ENCODE results near the gene CACNA1F.

The CACNA1F gene

DNA sequence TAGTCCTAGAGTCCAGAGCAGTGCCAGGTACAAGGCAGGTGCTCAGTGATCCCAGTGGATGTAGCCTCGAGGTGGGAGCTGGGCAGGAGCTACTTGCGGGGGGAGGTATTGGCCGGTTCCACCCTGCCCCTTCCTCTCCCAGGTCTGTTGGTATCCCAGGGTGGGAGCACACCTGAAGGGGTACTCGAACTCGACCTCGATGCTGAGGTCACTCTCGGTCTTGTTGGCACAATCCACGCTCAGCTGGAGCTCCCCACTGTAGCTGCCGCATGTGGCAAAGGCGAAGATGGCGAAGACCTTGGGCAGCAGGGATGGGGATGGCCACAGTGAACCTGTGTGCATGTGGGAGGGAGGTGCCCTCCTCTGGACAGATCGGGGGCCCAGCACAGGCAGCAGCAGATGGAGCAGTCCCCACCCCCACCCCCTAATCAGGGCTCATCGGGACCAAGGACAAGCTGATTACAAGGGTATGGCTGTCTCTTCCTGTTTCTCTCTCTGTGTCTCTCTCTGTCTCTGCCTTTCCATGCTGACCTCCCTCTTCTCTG lies 35.5 kb downstream of the CACNA1F start:
- POLR2A ChIA-PET = no interaction called here
- TF ChIP-seq CTCF (IDR thresholded peaks at IDR 0.05; ENCODE audit: insufficient read depth, low read length, missing control alignments) = no peak
- CTCF ChIA-PET = no interaction called here
- no peak overlapping the region for H3K4me3 ChIP-seq (ENCODE audit: low read depth, low read length)
- DNase-seq (ENCODE audit: low read depth, low spot score) = no peak

- POLR2A ChIA-PET = no interaction called here
- H3K4me3 ChIP-seq (ENCODE audit: low read depth, low read length) = no peak overlapping the region
- no peak for TF ChIP-seq CTCF (IDR thresholded peaks at IDR 0.05; ENCODE audit: insufficient read depth, low read length, missing control alignments)
- DNase-seq (ENCODE audit: low read depth, low spot score) = no peak
- CTCF ChIA-PET = interaction anchor here (0.8 to 2.3 kb wide), 11 partner anchors 8 to 645 kb away, joined by 3 to 8 read pairs (median 3); partner anchors contain the start of gene CCDC22
Measured at GRCh38 chrX:49193542-49193964, 39.6 kb downstream of the CACNA1F start.

- H3K4me3 ChIP-seq (ENCODE audit: low read depth, low read length) = no peak overlapping the region
- POLR2A ChIA-PET = no interaction called here
- DNase-seq (ENCODE audit: low read depth, low spot score) = no peak
- CTCF ChIA-PET = interaction anchor here (0.8 to 2.3 kb wide), 20 partner anchors 8 to 728 kb away, joined by 3 to 8 read pairs (median 3); partner anchors contain the start of genes CCDC22 and SYP
- TF ChIP-seq CTCF (IDR thresholded peaks at IDR 0.05; ENCODE audit: insufficient read depth, low read length, missing control alignments) = peak; percentile 45
Measured at GRCh38 chrX:49192722-49193328, 40.3 kb downstream of the CACNA1F start.

DNA sequence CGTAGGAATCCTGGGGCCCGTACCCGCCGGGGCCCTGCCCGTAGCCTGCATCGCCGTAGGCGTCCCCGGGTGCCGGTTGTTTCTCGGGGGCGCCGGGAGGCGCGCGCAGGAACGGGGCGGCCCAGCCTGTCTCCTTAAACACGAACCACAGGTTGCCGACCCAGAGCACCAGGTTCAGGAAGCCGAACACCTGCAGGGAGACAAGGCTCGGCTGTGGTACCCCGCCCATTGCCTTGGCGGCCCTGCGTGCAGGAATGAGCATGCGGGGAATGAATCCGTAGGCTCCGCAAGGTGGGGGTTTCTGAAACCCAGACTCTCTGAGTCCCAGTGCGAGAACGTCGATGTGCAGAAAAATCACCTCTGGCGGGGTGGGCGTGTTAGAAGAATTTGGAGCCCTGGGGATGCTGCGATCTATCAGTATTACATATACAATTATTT lies 41.5 kb downstream of the CACNA1F start:
- POLR2A ChIA-PET = interaction anchor here (0.7 kb wide), 1 partner anchor 28 kb away, joined by 4 read pairs; no protein-coding TSS in a partner anchor
- no peak for TF ChIP-seq CTCF (IDR thresholded peaks at IDR 0.05; ENCODE audit: insufficient read depth, low read length, missing control alignments)
- CTCF ChIA-PET = interaction anchor here (0.8 to 2.3 kb wide), 6 partner anchors 9 to 647 kb away, joined by 3 to 8 read pairs (median 6); partner anchors contain the start of gene SYP
- H3K4me3 ChIP-seq (ENCODE audit: low read depth, low read length) = peak overlapping the region; percentile 71
- DNase-seq (ENCODE audit: low read depth, low spot score) = no peak

- no peak for TF ChIP-seq CTCF (IDR thresholded peaks at IDR 0.05; ENCODE audit: insufficient read depth, low read length, missing control alignments)
- POLR2A ChIA-PET = interaction anchor here (0.5 to 1.2 kb wide), 5 partner anchors 27 to 544 kb away, joined by 3 to 4 read pairs (median 3); partner anchors contain the start of genes CCDC22 and PPP1R3F
- peak overlapping the region; percentile 71 for H3K4me3 ChIP-seq (ENCODE audit: low read depth, low read length)
- CTCF ChIA-PET = interaction anchor here (0.7 to 1.1 kb wide), 3 partner anchors 9 to 35 kb away, joined by 3 read pairs; partner anchors contain the start of gene SYP
- peak; percentile 99 for DNase-seq (ENCODE audit: low read depth, low spot score)
Measured at GRCh38 chrX:49190821-49191573, 42.1 kb downstream of the CACNA1F start.

DNA sequence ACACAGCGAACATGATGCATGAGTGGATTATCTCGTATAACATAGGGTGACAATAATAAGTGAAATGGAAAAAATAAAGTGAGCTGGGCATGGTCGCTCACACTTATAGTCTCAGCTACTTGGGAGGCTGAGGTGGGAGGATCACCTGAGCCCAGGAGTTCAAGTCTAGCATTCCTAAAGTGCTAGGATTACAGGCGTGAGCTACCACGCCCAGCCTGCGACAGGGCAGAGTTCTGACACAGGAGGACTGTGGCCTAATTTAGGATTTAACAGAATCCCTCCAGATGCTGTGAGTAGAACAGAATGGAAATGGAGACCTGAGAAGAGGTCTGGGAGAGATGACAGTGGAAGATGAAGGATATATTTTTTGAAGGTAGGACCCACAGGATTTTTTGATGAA lies 43.5 kb downstream of the CACNA1F start:
- no peak for TF ChIP-seq CTCF (IDR thresholded peaks at IDR 0.05; ENCODE audit: insufficient read depth, low read length, missing control alignments)
- CTCF ChIA-PET = no interaction called here
- H3K4me3 ChIP-seq (ENCODE audit: low read depth, low read length) = no peak overlapping the region
- no peak for DNase-seq (ENCODE audit: low read depth, low spot score)
- POLR2A ChIA-PET = interaction anchor here (0.7 kb wide), 1 partner anchor 49 kb away, joined by 3 read pairs; no protein-coding TSS in a partner anchor
